Measurements from ENCODE around the gene IRF2.

IRF2 gene

DNA sequence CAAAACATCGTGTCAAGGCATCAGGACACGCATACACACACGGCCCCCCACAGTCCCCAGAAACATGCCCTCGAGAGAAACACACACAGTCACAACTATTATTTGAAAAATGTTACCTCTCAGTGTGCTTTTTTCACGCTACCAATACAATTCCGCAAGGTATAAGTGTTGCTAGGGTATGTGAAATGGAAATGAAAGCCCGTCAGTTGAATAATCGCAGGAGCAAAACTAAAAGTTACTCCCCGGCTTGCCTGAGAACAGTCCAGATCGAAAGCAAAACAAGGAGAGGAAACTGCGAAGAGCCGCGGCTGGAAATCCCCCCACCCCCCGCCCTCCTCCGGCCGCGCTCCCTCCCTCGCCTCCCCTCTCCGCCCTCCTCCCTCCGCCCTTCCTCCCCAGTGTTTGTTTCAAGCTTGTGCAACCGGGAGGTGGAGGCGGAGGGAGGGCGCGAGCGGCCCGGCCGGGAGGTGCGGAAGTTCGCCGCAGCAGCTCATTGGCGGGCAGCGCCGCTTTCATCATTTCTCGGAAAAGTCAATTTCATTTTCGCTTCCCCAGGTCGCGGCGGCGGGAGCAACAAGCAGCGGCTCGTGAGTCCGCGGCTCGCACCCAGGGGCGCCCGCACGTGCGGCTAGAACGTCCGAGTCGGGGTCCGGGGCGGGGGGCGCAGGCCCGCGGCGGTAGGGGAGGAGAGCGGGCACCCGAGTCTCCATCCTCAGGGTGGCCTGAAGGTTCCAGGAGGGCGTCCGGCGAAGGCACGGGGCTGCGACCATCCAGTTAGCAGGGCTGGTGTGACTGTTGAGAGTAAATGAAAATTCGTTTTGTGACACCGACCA, at the start of gene IRF2:
Gene IRF2, minus strand, starts transcription at position 288 of the 833 bp plus-strand sequence. CDS start 45,486 bp downstream, outside the sequence.
- DNase-seq (ENCODE audit: low spot score) = peak; percentile 98

- DNase-seq (ENCODE audit: low spot score) = no peak
Observed at GRCh38 chr4:184515606-184516005, 41.3 kb upstream of the IRF2 start.

DNA sequence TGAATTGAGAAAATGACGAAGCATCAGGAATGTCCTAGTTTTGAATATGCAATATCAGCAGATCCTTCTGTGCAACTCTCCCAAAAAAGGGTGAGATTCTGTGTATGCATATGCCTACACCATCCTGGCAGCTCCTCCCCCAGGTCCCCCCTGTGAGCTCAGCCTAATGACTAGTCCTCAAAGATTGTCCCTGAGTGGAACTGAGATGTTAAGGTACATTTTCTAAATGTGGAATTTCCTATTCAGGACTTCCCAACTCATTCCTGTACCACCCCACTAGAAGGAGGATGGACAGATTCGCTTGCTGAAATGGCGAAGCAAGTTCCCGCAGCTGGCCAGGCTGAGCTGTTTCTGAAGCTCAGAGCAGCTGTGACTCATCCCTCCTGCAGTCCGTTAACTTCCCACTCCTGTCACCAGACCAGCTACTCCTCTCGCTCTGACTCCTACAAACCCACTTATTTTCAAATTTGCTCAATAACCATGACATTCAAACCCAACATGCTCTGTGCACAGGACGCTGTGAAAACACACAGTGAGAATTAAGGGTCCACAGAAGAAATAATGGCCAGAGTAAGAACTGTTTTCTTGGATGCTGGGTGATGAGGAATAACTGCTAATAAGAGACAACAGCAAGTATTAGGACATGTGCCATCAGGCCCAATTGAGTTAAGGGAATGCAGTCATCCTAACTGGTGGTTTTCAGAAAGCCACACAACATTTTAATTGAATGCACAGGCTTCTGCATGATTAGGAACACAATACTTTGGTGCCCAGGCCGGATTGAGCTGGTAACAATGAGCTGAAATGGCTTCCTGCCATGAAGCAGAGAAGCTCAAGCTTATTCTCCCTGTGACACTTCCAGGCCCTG, 40.0 kb upstream of the IRF2 start:
- DNase-seq (ENCODE audit: low spot score) = peak; percentile 96

GRCh38 chr4:184513802-184514120, 39.4 kb upstream of the IRF2 start:
- no peak for DNase-seq (ENCODE audit: low spot score)

GRCh38 chr4:184511156-184511555, 36.8 kb upstream of the IRF2 start:
- no peak for DNase-seq (ENCODE audit: low spot score)

DNA sequence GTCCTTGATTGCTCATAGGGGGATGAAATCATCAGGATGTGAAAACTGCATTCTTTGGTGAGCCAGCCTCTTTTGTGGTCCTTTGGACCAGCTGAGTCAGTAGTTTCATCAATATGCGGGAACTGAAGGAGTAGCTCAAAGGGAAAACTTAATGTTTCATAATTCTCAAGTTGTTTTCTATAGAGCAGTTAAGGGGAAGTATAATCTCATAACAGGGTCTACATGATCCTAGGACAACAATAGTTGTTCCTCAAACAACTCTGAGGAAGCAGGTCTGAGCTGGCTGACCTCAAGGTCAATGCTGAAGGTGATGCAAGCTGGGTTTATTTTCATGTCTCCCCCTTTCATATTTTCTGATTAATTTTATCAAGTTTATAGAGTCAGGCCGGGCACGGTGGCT, 36.1 kb upstream of the IRF2 start:
- DNase-seq (ENCODE audit: low spot score) = no peak

GRCh38 chr4:184506527-184507121, 32.3 kb upstream of the IRF2 start:
- DNase-seq (ENCODE audit: low spot score) = no peak

DNA sequence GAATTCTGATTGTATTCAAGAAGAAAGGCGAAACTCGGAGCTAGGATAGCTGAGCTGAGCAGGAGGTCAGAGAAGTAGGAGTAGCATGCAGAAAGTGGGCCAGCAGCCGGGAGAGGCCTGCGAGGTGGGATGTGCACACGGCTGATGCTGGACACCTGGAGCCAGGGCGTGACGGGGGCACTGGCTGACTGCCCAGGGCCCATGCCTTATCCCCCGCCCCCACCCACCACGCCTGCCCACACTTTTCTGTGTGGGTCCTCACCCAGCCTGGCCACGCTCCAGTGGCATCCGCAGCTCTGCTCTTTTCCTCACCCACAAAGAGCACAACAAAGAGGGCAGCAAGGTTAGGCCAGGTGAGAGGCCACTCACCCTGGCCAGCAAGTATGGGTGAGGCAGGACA, 30.0 kb upstream of the IRF2 start:
- DNase-seq (ENCODE audit: low spot score) = no peak

DNA sequence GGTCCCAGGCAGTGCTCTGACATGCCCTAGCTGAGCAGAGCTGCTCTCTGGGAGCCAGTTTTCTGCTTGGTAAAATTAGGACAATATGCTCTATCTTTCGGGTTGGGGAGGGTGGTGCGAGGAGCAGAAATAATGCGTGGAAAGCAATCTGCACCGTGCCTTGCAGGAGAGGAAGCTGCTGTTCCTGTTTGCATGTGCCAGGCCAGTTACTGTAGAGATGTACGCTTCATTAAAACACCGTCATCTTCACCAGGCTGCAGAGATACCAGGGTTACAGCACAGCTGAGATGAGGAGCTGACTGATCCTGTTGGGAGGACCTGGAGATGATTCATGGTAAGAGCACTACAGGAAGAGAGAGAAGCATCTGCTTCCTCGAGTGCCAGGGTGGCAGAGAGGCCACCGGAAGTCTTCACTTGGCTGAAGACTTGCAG, 29.5 kb upstream of the IRF2 start:
- DNase-seq (ENCODE audit: low spot score) = peak; percentile 61

DNA sequence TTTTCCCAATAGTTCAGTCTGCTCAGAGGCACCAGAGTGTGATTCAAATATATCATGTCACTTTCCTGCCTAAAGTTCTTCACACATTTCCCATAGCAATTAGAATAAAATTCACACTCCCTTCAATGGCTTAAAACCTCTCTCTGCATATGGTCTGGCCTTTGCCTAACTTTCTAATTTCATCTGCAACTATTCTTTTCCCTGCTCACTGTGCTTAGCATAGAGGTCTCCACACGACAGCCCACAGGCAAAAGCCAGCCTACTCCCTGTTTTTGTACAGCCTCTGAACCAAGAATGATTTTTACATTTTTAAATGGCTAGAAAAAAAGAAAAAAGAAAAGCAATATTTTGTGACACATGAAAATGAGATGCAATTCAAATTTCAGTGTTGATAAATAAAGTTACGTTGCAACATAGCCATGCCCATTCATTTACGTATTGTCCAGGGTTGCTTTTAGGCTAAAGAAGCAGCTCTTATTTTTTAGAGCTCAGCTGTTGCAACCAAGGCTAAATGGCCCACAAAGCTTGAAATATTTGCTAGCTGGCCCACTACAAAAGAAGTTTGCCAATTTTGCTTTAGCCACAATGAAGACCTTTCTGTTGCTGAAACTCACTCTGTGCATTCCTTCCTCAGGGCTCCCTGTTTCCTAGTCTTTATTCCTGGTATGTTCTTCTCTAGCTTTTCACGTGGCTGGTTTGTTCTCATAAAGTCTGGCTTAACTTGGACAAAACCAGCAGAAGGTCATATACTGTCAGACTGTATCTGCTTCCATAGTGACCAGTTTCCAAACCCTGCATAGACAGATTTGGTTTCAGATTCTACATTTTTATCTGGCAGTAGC, 26.6 kb upstream of the IRF2 start:
- DNase-seq (ENCODE audit: low spot score) = no peak

DNA sequence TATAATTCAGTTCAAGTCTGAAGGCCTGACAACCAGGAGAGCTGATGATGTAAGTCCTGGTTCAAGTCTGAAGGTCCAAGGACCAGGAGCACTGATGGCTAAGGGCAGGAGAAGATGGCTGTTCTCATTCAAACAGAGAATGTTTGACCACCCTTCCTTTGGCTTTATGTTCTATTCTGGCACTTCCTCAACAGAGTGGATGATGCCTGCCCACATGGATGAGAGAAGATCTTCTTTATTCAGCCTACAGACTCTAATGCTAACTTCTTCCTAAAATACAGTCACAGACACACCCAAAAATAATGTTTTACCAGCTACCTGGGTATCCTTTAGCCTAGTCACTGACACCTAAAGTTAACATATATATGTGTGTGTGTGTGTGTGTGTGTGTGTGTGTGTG, 25.6 kb upstream of the IRF2 start:
- DNase-seq (ENCODE audit: low spot score) = no peak

GRCh38 chr4:184498598-184498997, 24.2 kb upstream of the IRF2 start:
- DNase-seq (ENCODE audit: low spot score) = no peak

DNA sequence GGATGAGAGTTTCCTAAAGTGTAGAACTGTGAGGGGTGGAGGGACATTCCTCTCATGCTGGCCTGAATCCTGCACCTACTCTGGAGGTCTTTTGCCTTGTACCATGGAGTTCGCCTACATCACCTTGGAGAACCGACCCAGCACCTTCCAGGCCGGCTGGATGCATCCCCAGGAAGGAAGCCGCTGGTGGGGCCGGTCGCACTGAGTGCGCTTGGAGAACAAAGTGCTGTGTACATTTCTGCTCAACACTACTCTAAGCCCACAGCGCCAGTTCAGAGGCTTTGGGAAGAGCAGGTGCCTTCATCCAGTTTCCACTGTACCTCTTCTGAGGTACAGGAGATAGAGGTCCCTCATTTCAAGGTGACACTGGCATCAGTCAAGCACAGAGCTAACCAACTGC, 15.4 kb upstream of the IRF2 start:
- DNase-seq (ENCODE audit: low spot score) = no peak

GRCh38 chr4:184487503-184487902, 13.2 kb upstream of the IRF2 start:
- DNase-seq (ENCODE audit: low spot score) = no peak

- DNase-seq (ENCODE audit: low spot score) = no peak
Observed at GRCh38 chr4:184485279-184485678, 10.9 kb upstream of the IRF2 start.

DNA sequence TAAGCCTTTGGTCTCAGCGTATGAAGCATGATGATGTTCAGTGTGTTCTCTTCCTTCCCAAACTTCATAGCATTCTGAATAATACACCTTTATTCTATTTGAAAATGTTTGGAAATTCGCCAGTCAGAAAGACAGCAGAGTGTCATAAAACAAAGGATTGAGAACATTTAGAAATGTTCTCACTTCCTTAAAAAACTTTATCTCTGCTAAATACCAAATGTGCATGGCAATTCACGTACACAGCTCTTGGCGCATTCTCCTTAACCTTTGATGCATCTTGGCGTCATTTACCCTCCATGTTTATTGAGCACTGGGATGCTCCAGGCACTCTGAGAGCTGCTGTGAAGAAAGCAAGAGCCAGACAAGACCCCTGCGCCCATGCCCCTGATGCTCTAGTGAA, 7.2 kb upstream of the IRF2 start:
- no peak for DNase-seq (ENCODE audit: low spot score)

- DNase-seq (ENCODE audit: low spot score) = no peak
Observed at GRCh38 chr4:184479516-184479950, 5.2 kb upstream of the IRF2 start.

- DNase-seq (ENCODE audit: low spot score) = no peak
Observed at GRCh38 chr4:184477201-184477999, 3.0 kb upstream of the IRF2 start.

DNA sequence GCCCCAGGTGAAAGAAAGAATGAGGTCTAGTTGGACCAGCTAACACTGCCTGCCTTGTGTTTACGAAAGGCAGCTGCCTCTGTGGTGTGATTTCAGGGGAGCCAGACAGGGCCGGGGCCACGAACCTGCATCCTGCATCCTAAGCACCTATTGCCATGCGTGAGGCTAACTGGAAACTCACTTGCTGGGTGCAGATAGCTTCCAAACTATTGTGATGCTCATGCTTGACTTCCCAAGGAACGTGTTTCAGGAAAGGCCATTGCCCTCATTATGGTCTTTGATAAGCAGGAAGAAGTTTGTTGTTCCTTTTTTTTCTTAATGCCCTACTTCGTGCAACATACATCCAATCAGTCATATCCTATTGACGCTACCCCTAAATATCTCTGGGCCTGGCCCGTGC, 2.3 kb upstream of the IRF2 start:
- no peak for DNase-seq (ENCODE audit: low spot score)

- DNase-seq (ENCODE audit: low spot score) = no peak
Observed at GRCh38 chr4:184475498-184475897, 1.1 kb upstream of the IRF2 start.

GRCh38 chr4:184475096-184475461, 729 bp upstream of the IRF2 start:
- DNase-seq (ENCODE audit: low spot score) = peak; percentile 59
